Cardiac septum (tissue), 1 donor: Measurements from ENCODE around the gene CCNI2. TPM values are rescaled to one million over a fixed set of nuclear protein-coding genes. Genes with fewer than 3 reads are reported as not detected.
"Not testable (repeated sequence)": the region's sequence is repeated elsewhere in the genome, so short reads cannot be mapped to it uniquely, and the experiment has no call there.

Source experiments
- DNase-seq: peaks from one replicate; pipeline ENCODE4 v3.0.0-alpha.2; 2020; ENCODE audit warnings: low spot score
- intact Hi-C: fragments of 100-400 bp; cut with DNase I; formaldehyde crosslinking; loops from one replicate; pipeline ENCODE4 v1.14.0; 2022
- total RNA-seq: library from RNA; stranded (reverse); fragmentation: NEBNext Ultra II Directional; extraction: Animal tissue kit (Norgen Biotek cat#: 25700); gene quantifications from one replicate; pipeline ENCODE4 v1.2.1, GENCODE V29; 2021
- donor health status: DM: no; HTN: no; CAD: no.

CCNI2 gene
- total RNA-seq, 1 donor from 2014 or later: not detected

- intact Hi-C loops: no loop called here
- DNase-seq: no peak
Observed at GRCh38 chr5:132800545-132800944, 53.3 kb downstream of the CCNI2 start.

- intact Hi-C loops: no loop called here
- DNase-seq: no peak
Observed at GRCh38 chr5:132802044-132802684, 54.9 kb downstream of the CCNI2 start.

GRCh38 chr5:132802685-132803066 is 55.5 kb downstream of the CCNI2 start:
- intact Hi-C loops, DNase-seq: not testable (repeated sequence)

Other genes with a start within 250 kb of the CCNI2 start
- not detected for gene IL5, start 203.9 kb upstream of the CCNI2 start, total RNA-seq
- gene RAD50, start 190.4 kb upstream of the CCNI2 start, total RNA-seq: 27.7 TPM
- not detected for gene IL13, start 89.3 kb upstream of the CCNI2 start, total RNA-seq
- gene IL4, start 73.4 kb upstream of the CCNI2 start, total RNA-seq: not detected
- gene KIF3A, start 9.9 kb upstream of the CCNI2 start, total RNA-seq: 10.9 TPM
- 45.2 TPM for gene SEPTIN8, start 29.8 kb downstream of the CCNI2 start, total RNA-seq
- 0.08 TPM for gene SOWAHA, start 65.9 kb downstream of the CCNI2 start, total RNA-seq
- gene SHROOM1, start 83.2 kb downstream of the CCNI2 start, total RNA-seq: 4.7 TPM
- 0.43 TPM for gene GDF9, start 119.0 kb downstream of the CCNI2 start, total RNA-seq
- 1,426 TPM for gene UQCRQ, start 119.2 kb downstream of the CCNI2 start, total RNA-seq
- 2.2 TPM for gene LEAP2, start 126.2 kb downstream of the CCNI2 start, total RNA-seq
- gene AFF4, start 216.2 kb downstream of the CCNI2 start, total RNA-seq: 59.1 TPM